Measurements from ENCODE around the gene SNED1.

- TF ChIP-seq REST (IDR thresholded peaks at IDR 0.05; ENCODE audit: insufficient read depth in 1 of 2, low read depth in 2 of 2, low read length in 2 of 2) (no peak), POLR2AphosphoS5 (IDR thresholded peaks at IDR 0.05; ENCODE audit: low read depth, low read length) (no peak), TAF1 (IDR thresholded peaks at IDR 0.05; ENCODE audit: borderline replicate concordance, insufficient read depth, low read length) (no peak), SIN3A (IDR thresholded peaks at IDR 0.05; ENCODE audit: borderline replicate concordance, insufficient read depth, low read length) (no peak)
These were observed 96.6 kb downstream of the SNED1 start for GRCh38 chr2:241094924-241095420.
